ENCODE data around the gene DRD4.

DNA sequence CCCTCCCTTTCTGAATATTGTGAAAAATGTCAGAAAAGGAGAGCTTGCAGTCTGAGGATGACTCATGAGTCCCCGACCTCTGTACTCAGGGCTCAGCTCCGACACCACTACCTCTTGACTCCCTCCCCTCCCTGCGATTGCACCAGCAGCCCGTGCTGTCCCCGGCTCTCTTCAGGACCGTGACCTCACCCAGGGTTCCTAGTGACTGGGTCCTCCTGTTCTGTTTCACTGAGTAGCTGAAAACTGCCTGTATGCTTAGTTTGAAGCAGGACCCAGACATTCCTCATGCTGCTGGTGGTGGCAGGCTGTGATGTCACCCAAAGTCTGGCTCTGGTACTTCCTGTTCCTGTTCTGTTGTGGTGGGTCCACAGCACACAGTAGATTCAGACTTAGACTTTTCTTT, 49.1 kb upstream of the DRD4 start:
- TF ChIP-seq, protein P1, sequence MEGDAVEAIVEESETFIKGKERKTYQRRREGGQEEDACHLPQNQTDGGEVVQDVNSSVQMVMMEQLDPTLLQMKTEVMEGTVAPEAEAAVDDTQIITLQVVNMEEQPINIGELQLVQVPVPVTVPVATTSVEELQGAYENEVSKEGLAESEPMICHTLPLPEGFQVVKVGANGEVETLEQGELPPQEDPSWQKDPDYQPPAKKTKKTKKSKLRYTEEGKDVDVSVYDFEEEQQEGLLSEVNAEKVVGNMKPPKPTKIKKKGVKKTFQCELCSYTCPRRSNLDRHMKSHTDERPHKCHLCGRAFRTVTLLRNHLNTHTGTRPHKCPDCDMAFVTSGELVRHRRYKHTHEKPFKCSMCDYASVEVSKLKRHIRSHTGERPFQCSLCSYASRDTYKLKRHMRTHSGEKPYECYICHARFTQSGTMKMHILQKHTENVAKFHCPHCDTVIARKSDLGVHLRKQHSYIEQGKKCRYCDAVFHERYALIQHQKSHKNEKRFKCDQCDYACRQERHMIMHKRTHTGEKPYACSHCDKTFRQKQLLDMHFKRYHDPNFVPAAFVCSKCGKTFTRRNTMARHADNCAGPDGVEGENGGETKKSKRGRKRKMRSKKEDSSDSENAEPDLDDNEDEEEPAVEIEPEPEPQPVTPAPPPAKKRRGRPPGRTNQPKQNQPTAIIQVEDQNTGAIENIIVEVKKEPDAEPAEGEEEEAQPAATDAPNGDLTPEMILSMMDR (IDR thresholded peaks at IDR 0.05) = no peak
- TF ChIP-seq POLR2A (IDR thresholded peaks at IDR 0.05) = no peak

Measured in thyroid gland (tissue), 4 donors.